OCI-LY7 (cell line): ENCODE data around the gene KIF1A. TPM values are rescaled to one million over a fixed set of nuclear protein-coding genes. Genes with fewer than 3 reads are reported as not detected.
"Not testable (repeated sequence)": the region's sequence is repeated elsewhere in the genome, so short reads cannot be mapped to it uniquely, and the experiment has no call there.

Experiments used
- BruUV-seq: library from RNA; stranded (reverse); fragments of 400-500 nt; replicated peaks from 2 replicates; lab custom pipeline; 2021; lab: Mats Ljungman, UMichigan
- CTCF ChIA-PET: fragments of 300-600 bp; sonication (Branson Sonifier 250); formaldehyde crosslinking; loops from one replicate; lab custom pipeline; 2022; ENCODE audit warnings: antibody characterized with exemption; ENCODE audit not compliant: unreplicated experiment; lab: Charles Lee
- POLR2A ChIA-PET: fragments of 300-600 bp; sonication (Branson Sonifier 250); formaldehyde crosslinking; loops from one replicate; lab custom pipeline; 2022; ENCODE audit warnings: antibody characterized with exemption; lab: Charles Lee
- DNase-seq: peaks from one replicate; pipeline ENCODE4 v3.0.0-alpha.2; 2015; ENCODE audit warnings: low spot score
- H2AFZ ChIP-seq: fragments of 200-600 bp; sonication (generic), shearing (Covaris generic); 2 replicates; pipeline ENCODE4 v1.6.1; 2014; ENCODE audit warnings: mild to moderate bottlenecking, antibody characterized with exemption, low read length, moderate library complexity
- H3K27ac ChIP-seq: fragments of 200-600 bp; sonication (generic); 2 replicates; pipeline ENCODE4 v1.5.1; 2014; ENCODE audit warnings: mixed run types, low read depth, mild to moderate bottlenecking, moderate library complexity, low read length, inconsistent platforms; ENCODE audit not compliant: poor library complexity, severe bottlenecking
- H3K36me3 ChIP-seq: fragments of 200-600 bp; sonication (generic); 2 replicates; pipeline ENCODE4 v1.6.1; 2014; ENCODE audit warnings: mild to moderate bottlenecking, antibody characterized with exemption, low read length, moderate library complexity, mixed read lengths; ENCODE audit not compliant: insufficient read depth
- H3K4me1 ChIP-seq: fragments of 200-600 bp; sonication (generic); 2 replicates; pipeline ENCODE4 v1.5.1; 2014; ENCODE audit warnings: mild to moderate bottlenecking, low read length; ENCODE audit not compliant: insufficient read depth, poor library complexity, severe bottlenecking
- H3K4me2 ChIP-seq: fragments of 200-600 bp; sonication (generic); 2 replicates; pipeline ENCODE4 v1.6.1; 2014; ENCODE audit warnings: mild to moderate bottlenecking, low read length
- H3K4me3 ChIP-seq: fragments of 200-600 bp; sonication (generic); 2 replicates; pipeline ENCODE4 v1.5.1; 2014; ENCODE audit warnings: mild to moderate bottlenecking, low read depth, low read length; ENCODE audit not compliant: poor library complexity, severe bottlenecking
- H3K79me2 ChIP-seq: fragments of 200-600 bp; sonication (generic); 2 replicates; pipeline ENCODE4 v1.6.1; 2016; ENCODE audit warnings: low read depth, mild to moderate bottlenecking, low read length, moderate library complexity, mixed read lengths; ENCODE audit not compliant: insufficient read depth
- H3K9me2 ChIP-seq: fragments of 200-600 bp; sonication (generic); 2 replicates; pipeline ENCODE4 v1.6.1; 2016; ENCODE audit warnings: mild to moderate bottlenecking, low read length, mixed read lengths; ENCODE audit not compliant: insufficient read depth
- H3K9me3 ChIP-seq: fragments of 200-600 bp; sonication (generic); 2 replicates; pipeline ENCODE4 v1.6.1; 2014; ENCODE audit warnings: mild to moderate bottlenecking, mixed run types, low read length, mixed read lengths
- H4K20me1 ChIP-seq: fragments of 200-600 bp; sonication (generic); 2 replicates; pipeline ENCODE4 v1.6.1; 2014; ENCODE audit warnings: mild to moderate bottlenecking, antibody characterized with exemption, low read length, moderate library complexity, mixed read lengths; ENCODE audit not compliant: insufficient read depth
- intact Hi-C: fragments of 100-400 bp; cut with micrococcal nuclease; formaldehyde crosslinking; loops from one replicate; pipeline ENCODE4 v1.10.0; 2022; ENCODE audit not compliant: unreplicated experiment
- total RNA-seq, 2 experiments: library from RNA; depleted of rRNA in 1 of 2; stranded (reverse); fragments of >200 nt in 1 of 2; shearing (Covaris generic) in 1 of 2; gene quantifications; 2 replicates each; pipeline ENCODE4 v1.2.3, GENCODE V29; 2014 to 2022

KIF1A gene
- total RNA-seq, 2 experiments from 2014 or later = not detected

DNA sequence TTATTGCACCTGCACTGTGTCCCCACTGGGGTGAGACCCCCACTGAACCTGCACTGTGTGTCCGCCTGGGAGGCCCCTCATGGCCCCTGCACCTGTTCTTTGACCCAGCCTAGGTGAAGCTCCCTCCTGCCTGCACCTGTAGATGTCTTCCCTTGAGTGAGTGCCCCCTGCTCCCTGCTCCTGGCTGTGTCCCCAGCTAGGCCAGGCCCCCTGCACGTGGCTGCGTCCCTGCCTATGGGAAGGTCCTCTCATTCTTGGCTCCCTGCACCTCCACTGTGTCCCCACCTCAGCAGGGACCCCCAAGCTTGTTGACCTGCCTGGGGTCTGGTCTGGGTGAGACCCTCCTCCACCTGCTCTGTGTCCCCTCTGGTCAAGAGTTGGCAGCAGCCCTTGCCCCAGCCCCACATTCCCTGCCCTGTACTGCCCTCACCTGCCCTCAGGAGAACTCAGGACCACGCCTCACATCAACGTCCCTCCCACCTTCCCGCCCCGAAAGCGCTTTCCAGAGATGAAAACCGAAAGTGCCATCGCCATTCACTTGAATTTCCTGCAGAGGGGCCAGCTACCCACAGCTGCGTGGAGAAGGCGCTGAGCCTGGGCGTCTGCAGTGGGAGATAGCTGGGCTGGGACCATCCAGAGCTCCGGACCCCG is 136.6 kb downstream of the KIF1A start:
- H3K4me3 ChIP-seq, H2AFZ ChIP-seq, DNase-seq, H3K9me2 ChIP-seq, H4K20me1 ChIP-seq, POLR2A ChIA-PET, BruUV-seq, H3K4me1 ChIP-seq, H3K27ac ChIP-seq, H3K4me2 ChIP-seq, intact Hi-C loops, CTCF ChIA-PET, H3K79me2 ChIP-seq, H3K36me3 ChIP-seq, H3K9me3 ChIP-seq: not testable (repeated sequence)

DNA sequence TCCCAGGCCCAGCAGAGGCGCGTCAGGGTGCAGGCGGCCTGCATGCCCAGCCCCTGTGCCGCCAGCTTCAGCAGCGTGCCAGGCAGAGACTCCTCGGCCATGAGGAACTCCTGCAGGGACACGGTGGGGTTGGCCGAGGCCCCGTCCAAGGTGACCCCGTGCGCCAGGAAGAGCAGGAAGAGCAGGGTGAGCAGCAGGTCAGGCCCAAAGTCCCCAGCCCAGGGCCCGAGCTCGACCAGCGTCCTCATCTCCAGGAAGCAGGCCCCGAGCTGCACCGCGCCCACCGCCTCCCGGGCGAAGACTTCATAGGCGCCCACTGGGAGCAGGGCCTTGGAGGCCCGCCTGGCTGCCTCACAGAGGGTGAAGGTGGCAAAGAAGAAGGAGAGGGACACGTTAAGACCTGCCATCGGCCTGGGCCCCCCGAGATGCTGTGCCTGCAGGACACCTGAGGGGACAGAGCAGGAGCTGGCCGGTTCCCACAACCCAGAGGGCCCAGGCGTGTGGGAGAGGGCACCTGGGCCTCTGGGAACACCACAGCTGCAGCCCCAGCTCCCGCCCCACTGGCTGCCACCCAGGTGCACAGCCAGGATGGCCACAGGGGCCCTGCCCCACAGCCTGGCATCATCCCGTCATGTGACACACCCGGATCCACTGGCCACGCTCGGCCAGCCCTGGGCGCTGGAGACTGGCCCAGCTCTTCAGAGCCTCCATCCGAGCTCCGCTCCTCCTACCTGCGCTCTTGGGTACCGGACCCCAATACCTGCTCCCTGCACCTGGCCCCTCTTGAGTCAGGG is 137.4 kb downstream of the KIF1A start, which contains the start of gene AQP12B:
AQP12B (minus strand) TSS at position 455 of the 794 bp plus-strand sequence; CDS start at position 407, 48 bp downstream.
- DNase-seq, H3K36me3 ChIP-seq, H4K20me1 ChIP-seq, CTCF ChIA-PET, BruUV-seq, H3K4me2 ChIP-seq, H3K4me1 ChIP-seq, POLR2A ChIA-PET, H3K9me2 ChIP-seq, H3K79me2 ChIP-seq, intact Hi-C loops, H3K4me3 ChIP-seq, H3K27ac ChIP-seq, H3K9me3 ChIP-seq, H2AFZ ChIP-seq: not testable (repeated sequence)

DNA sequence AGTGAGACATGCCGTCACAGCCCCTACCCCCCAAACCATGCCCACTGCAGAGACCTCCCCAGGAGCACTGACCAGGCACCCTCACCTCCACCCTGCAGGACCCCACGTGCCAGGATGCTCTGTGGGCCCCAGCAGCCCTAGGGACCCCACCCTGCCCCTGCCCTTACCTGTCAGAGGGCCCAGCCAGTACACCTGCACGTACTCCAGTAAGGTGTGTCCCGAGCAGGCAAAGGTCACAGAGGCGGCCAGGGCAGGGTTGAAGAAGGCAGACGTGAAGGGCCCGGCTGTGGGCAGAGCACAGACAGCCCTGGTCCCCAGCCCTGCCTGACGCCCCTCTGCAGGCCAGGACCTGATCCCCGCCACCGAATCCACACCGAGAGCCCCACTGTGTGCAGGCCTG is 139.8 kb downstream of the KIF1A start:
- BruUV-seq, CTCF ChIA-PET, DNase-seq: not testable (repeated sequence)

DNA sequence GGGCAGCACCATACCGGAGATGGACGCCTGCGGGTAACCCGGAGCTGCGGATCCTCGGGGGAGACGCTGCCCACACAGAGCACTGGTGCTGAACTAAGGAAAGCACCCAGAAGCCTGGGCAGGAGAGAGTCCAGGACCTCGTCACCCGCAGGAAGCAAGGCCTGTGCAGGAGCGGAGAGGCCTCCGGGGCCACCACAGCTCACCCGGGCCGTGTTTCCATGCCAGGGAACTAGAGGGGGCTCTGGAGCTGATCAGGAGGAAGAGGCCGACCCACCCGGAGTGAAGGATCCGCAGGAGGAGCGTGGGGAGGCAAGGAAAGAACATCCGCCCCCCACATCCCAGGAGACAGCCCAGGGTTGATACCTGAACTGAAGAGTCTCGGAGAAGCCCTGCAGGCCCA is 141.1 kb downstream of the KIF1A start:
- H3K79me2 ChIP-seq, H3K4me1 ChIP-seq, H2AFZ ChIP-seq, H3K27ac ChIP-seq, H3K9me3 ChIP-seq, BruUV-seq, H3K4me3 ChIP-seq, intact Hi-C loops, H4K20me1 ChIP-seq, H3K9me2 ChIP-seq, CTCF ChIA-PET, DNase-seq, POLR2A ChIA-PET, H3K36me3 ChIP-seq, H3K4me2 ChIP-seq: not testable (repeated sequence)

More for the DNA sequence above, 139.8 kb downstream of the KIF1A start:
- H3K36me3 ChIP-seq, H3K4me2 ChIP-seq, H2AFZ ChIP-seq, H3K27ac ChIP-seq, H4K20me1 ChIP-seq, POLR2A ChIA-PET, H3K4me3 ChIP-seq, H3K9me3 ChIP-seq, H3K79me2 ChIP-seq, H3K9me2 ChIP-seq, H3K4me1 ChIP-seq, intact Hi-C loops: not testable (repeated sequence)

DNA sequence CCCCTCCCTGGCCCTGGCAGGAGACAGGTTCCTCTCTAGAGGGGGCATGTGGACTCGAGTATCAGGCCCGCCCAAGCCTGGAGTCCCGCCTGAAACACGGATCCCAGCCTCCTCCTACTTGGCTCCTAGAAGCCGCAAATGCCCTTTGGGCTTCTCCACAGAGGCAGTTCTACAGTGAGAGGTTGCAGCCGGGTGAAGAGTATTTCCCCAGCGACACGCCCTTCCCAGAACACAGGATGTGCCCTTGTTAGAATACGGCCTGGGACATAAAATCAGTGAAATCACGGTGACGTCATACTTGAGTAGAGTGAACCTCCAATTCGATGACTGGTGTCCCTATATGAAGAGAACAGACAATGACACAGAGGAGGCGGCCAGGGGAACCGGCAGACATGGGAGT is 142.0 kb downstream of the KIF1A start:
- H3K36me3 ChIP-seq, DNase-seq, H3K79me2 ChIP-seq, H3K9me3 ChIP-seq, H4K20me1 ChIP-seq, H3K9me2 ChIP-seq, intact Hi-C loops, POLR2A ChIA-PET, CTCF ChIA-PET, H2AFZ ChIP-seq, BruUV-seq, H3K4me3 ChIP-seq, H3K4me2 ChIP-seq, H3K4me1 ChIP-seq, H3K27ac ChIP-seq: not testable (repeated sequence)

DNA sequence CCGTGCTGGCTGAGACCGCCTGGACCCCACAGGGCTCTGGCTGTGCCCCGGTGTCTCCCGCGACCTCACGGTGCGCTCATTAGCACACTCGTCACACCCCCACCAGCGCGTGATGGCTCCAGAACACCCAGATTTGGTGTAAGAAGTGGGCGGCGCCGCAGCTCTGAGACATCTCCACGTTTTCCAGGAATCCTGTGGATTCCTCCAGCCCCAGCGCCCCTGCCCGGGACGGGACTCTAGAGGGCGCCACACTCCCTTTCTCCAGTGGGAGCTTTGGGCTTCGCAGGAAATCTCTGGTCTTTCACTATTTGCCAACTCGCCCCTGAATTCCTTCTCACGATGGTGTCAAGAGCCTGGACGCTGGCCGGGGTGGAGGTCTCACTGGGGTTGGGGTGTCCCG is 144.7 kb downstream of the KIF1A start:
- H2AFZ ChIP-seq, H3K9me3 ChIP-seq, H4K20me1 ChIP-seq, H3K9me2 ChIP-seq, DNase-seq, intact Hi-C loops, BruUV-seq, H3K4me1 ChIP-seq, H3K36me3 ChIP-seq, H3K4me3 ChIP-seq, H3K4me2 ChIP-seq, H3K79me2 ChIP-seq, H3K27ac ChIP-seq, POLR2A ChIA-PET, CTCF ChIA-PET: not testable (repeated sequence)
